K562 (cell line): Measurements from ENCODE around the gene FPGS. TPM values are rescaled to one million over a fixed set of nuclear protein-coding genes. Genes with fewer than 3 reads are reported as not detected.
A peak's percentile ranks its signal among the peaks of the same experiment; 100 is the strongest.

Experiments used
- BHLHE40 ChIP-seq: IDR thresholded peaks from 2 replicates; pipeline ENCODE4 v1.6.1; 2011; ENCODE audit warnings: low read length, improper control_type of control experiment
- DPF2 ChIP-seq: fragments of 450-650 bp; IDR thresholded peaks from 2 replicates; pipeline ENCODE4 v1.6.1; 2016
- ESRRA ChIP-seq: fragments of 450-650 bp; IDR thresholded peaks from 2 replicates; pipeline ENCODE4 v1.6.1; 2014; ENCODE audit warnings: low read depth, mild to moderate bottlenecking, moderate library complexity, borderline replicate concordance
- FOSL1 ChIP-seq: fragments of 200-800 bp; sonication (Bioruptor generic); conservative IDR thresholded peaks from 2 replicates; pipeline ENCODE4 v1.6.1; 2016; ENCODE audit warnings: missing genetic modification characterization, missing compliant biosample characterization
- MAFF ChIP-seq: IDR thresholded peaks from 2 replicates; pipeline ENCODE4 v1.6.1; 2012; ENCODE audit warnings: low read length, improper control_type of control experiment
- SREBF1 ChIP-seq: fragments of 150-350 bp; IDR thresholded peaks from 2 replicates; pipeline ENCODE4 v1.6.1; 2014; ENCODE audit warnings: antibody characterized with exemption, low read depth, low read length, borderline replicate concordance
- SRSF7 ChIP-seq: fragments of 200-400 bp; formaldehyde crosslinking; optimal IDR thresholded peaks from 2 replicates; pipeline ENCODE3; 2017; ENCODE audit warnings: mild to moderate bottlenecking, low read depth, low read length
- STAG1 ChIP-seq: sonication (generic); formaldehyde crosslinking; IDR thresholded peaks from 2 replicates; pipeline ENCODE4 v1.5.0; 2020; ENCODE audit warnings: missing genetic modification reagents, borderline replicate concordance
- TOE1 ChIP-seq, 2 experiments: fragments of 450-650 bp in 1 of 2; sonication (generic) in 1 of 2; formaldehyde crosslinking in 1 of 2; IDR thresholded peaks; 2 replicates each; pipeline versions ENCODE4 v1.7.1 to v1.8.0; 2016 to 2022; ENCODE audit warnings: borderline replicate concordance in 2 of 2, mild to moderate bottlenecking in 2 of 2, antibody characterized with exemption in 1 of 2, inconsistent platforms in 1 of 2, low read depth in 1 of 2, missing genetic modification reagents in 1 of 2, moderate library complexity in 1 of 2
- polyA plus RNA-seq, 8 experiments: library from polyadenylated mRNA; depleted of rRNA in 4 of 8; stranded (reverse) in 5 of 8; unstranded in 3 of 8; fragments of >200 nt; fragmentation: Nextera tagmentation in 2 of 8; fragmentation: Illumina TruSeq in 1 of 8; extraction: Ambion mirVana in 2 of 8; extraction: Trizol in 1 of 8; gene quantifications; 2 replicates each; pipeline versions ENCODE4 v1.2.1 to v1.2.3, GENCODE V29; 2011 to 2014; ENCODE audit warnings: inconsistent platforms in 1 of 8, missing spikeins in 1 of 8
- total RNA-seq, 7 experiments: library from RNA; depleted of rRNA in 6 of 7; stranded (reverse); fragments of >200 nt in 6 of 7; fragmentation: Illumina TruSeq in 2 of 7; extraction: Trizol in 2 of 7; gene quantifications; 2 replicates each; pipeline versions ENCODE4 v1.2.1 to v1.2.3, GENCODE V29; 2011 to 2021; ENCODE audit warnings: low replicate concordance in 1 of 7
- TF ChIP-seq, protein P1 (sequence below), 2 experiments: fragments of 150-350 bp in 1 of 2; IDR thresholded peaks; 2 replicates each; pipeline ENCODE4 v1.6.1; 2012 to 2016; ENCODE audit warnings: low read depth in 2 of 2, low read length in 2 of 2, mild to moderate bottlenecking in 1 of 2, moderate library complexity in 1 of 2
- TF ChIP-seq, protein P2 (sequence below): fragments of 450-650 bp; IDR thresholded peaks from 2 replicates; pipeline ENCODE4 v1.6.1; 2018; ENCODE audit not compliant: partially characterized antibody

The FPGS gene
- total and polyA plus RNA-seq, 9 of the 15 experiments (the other 6 are each of a cell fraction or from before 2014, with no cell fraction given) = 0.84 to 86.4 (median 59.2) TPM

DNA sequence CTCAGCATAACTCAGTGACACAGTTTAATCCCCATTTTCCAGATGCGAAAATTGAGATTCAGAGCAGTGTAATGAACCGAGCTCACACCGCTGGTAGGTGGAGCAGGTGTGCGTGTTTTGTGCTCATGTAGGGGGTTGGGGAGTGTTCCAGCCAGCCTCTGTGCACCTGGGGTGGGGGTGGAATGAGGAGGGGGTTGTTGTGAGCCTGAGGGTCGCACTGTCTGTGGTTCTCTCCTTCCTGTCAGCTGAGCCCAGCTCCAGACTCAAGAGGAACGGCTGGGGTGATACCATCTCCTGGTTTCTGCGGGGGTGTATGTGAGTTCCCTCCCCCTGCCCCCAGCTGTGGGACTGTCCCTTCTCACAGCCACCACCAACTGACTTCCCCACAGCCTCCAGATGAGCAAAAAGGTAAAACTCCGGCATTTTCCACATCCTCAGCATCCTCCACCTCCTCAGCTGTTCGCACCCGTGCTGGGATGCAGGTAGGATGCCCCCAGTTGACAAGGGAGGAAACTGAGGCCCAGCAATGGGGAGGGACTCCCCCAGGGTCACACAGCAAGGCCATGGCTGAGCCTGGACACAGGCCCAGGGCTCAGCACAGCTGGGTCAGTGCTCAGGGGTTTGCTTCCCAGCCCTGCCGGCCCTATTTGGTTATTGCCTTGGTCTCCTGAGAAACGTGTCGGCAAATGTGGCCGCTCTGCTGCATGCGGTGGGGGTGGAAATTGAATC, 26.3 kb upstream of the FPGS start (continued):
- TF ChIP-seq, protein P1, sequence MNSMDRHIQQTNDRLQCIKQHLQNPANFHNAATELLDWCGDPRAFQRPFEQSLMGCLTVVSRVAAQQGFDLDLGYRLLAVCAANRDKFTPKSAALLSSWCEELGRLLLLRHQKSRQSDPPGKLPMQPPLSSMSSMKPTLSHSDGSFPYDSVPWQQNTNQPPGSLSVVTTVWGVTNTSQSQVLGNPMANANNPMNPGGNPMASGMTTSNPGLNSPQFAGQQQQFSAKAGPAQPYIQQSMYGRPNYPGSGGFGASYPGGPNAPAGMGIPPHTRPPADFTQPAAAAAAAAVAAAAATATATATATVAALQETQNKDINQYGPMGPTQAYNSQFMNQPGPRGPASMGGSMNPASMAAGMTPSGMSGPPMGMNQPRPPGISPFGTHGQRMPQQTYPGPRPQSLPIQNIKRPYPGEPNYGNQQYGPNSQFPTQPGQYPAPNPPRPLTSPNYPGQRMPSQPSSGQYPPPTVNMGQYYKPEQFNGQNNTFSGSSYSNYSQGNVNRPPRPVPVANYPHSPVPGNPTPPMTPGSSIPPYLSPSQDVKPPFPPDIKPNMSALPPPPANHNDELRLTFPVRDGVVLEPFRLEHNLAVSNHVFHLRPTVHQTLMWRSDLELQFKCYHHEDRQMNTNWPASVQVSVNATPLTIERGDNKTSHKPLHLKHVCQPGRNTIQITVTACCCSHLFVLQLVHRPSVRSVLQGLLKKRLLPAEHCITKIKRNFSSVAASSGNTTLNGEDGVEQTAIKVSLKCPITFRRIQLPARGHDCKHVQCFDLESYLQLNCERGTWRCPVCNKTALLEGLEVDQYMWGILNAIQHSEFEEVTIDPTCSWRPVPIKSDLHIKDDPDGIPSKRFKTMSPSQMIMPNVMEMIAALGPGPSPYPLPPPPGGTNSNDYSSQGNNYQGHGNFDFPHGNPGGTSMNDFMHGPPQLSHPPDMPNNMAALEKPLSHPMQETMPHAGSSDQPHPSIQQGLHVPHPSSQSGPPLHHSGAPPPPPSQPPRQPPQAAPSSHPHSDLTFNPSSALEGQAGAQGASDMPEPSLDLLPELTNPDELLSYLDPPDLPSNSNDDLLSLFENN (IDR thresholded peaks at IDR 0.05; ENCODE audit: low read depth in 2 of 2, low read length in 2 of 2) = 0 out of 4 replicates have a peak, but pooled peaks of 1 of the 2 experiments have one; percentile 18
- 0 out of 2 replicates have a peak, but pooled peaks have one; percentile 48 for TF ChIP-seq DPF2
- TF ChIP-seq MAFF = peak; percentile 63; the same call in 1 of the 2 replicates
- TF ChIP-seq BHLHE40 = peak; percentile 95
- TF ChIP-seq, protein P2, sequence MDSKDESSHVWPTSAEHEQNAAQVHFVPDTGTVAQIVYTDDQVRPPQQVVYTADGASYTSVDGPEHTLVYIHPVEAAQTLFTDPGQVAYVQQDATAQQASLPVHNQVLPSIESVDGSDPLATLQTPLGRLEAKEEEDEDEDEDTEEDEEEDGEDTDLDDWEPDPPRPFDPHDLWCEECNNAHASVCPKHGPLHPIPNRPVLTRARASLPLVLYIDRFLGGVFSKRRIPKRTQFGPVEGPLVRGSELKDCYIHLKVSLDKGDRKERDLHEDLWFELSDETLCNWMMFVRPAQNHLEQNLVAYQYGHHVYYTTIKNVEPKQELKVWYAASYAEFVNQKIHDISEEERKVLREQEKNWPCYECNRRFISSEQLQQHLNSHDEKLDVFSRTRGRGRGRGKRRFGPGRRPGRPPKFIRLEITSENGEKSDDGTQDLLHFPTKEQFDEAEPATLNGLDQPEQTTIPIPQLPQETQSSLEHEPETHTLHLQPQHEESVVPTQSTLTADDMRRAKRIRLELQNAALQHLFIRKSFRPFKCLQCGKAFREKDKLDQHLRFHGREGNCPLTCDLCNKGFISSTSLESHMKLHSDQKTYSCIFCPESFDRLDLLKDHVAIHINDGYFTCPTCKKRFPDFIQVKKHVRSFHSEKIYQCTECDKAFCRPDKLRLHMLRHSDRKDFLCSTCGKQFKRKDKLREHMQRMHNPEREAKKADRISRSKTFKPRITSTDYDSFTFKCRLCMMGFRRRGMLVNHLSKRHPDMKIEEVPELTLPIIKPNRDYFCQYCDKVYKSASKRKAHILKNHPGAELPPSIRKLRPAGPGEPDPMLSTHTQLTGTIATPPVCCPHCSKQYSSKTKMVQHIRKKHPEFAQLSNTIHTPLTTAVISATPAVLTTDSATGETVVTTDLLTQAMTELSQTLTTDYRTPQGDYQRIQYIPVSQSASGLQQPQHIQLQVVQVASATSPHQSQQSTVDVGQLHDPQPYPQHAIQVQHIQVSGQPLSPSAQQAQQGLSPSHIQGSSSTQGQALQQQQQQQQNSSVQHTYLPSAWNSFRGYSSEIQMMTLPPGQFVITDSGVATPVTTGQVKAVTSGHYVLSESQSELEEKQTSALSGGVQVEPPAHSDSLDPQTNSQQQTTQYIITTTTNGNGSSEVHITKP = peak; percentile 99
- 0 out of 2 replicates have a peak, but pooled peaks have one; percentile 15 for TF ChIP-seq STAG1 (CRISPR knock-in tag)
- TF ChIP-seq SRSF7 = no peak
- peak; percentile 48; the same call in 1 of the 2 replicates for TF ChIP-seq TOE1 (IDR thresholded peaks at IDR 0.05; ENCODE audit: borderline replicate concordance)
- no peak for TF ChIP-seq TOE1 (CRISPR knock-in tag; IDR thresholded peaks at IDR 0.05; ENCODE audit: borderline replicate concordance, low read depth)
- peak; percentile 74; the same call in 1 of the 2 replicates for TF ChIP-seq SREBF1
- peak; percentile 47; the same call in 1 of the 2 replicates for TF ChIP-seq ESRRA
- TF ChIP-seq FOSL1 = no peak
